ENCODE measurements around the gene SEMA3E.

- TF ChIP-seq POLR2A (IDR thresholded peaks at IDR 0.05; ENCODE audit: low read depth, low read length) (no peak), POLR2AphosphoS5 (IDR thresholded peaks at IDR 0.05; ENCODE audit: low read depth, low read length) (no peak)
These were observed 74.3 kb downstream of the SEMA3E start for GRCh38 chr7:83574616-83575015.

Measured in GM12892 (cell line).